H9 (cell line): ENCODE measurements around the gene UBE4B. TPM values are rescaled to one million over a fixed set of nuclear protein-coding genes. Genes with fewer than 3 reads are reported as not detected.
A peak's percentile ranks its signal among the peaks of the same experiment; 100 is the strongest.

Experiments used
- DNase-seq: peaks from one replicate; pipeline ENCODE4 v3.0.0-alpha.2; 2017
- H2AFZ ChIP-seq: one replicate; pipeline ENCODE4 v1.6.1; 2013; ENCODE audit warnings: mild to moderate bottlenecking, low read length, control low read depth, moderate library complexity
- H2AK5ac ChIP-seq: 2 replicates; pipeline ENCODE4 v1.6.1; 2013; ENCODE audit warnings: low read length, control low read depth, mixed read lengths; ENCODE audit not compliant: insufficient read length
- H2BK120ac ChIP-seq: one replicate; pipeline ENCODE4 v1.6.1; 2013; ENCODE audit warnings: low read depth, mild to moderate bottlenecking, low read length, control low read depth, inconsistent platforms; ENCODE audit not compliant: poor library complexity, severe bottlenecking
- H2BK12ac ChIP-seq: 2 replicates; pipeline ENCODE4 v1.6.1; 2013; ENCODE audit warnings: low read length, control low read depth, mixed read lengths, low read depth; ENCODE audit not compliant: insufficient read length
- H2BK15ac ChIP-seq: 2 replicates; pipeline ENCODE4 v1.6.1; 2013; ENCODE audit warnings: low read depth, low read length, control low read depth
- H2BK20ac ChIP-seq: one replicate; pipeline ENCODE4 v1.6.1; 2013; ENCODE audit warnings: low read depth, mild to moderate bottlenecking, low read length, control low read depth, inconsistent platforms; ENCODE audit not compliant: poor library complexity, severe bottlenecking
- H2BK5ac ChIP-seq: 2 replicates; pipeline ENCODE4 v1.6.1; 2013; ENCODE audit warnings: low read length, control low read depth, mixed read lengths; ENCODE audit not compliant: insufficient read length
- H3K14ac ChIP-seq: 2 replicates; pipeline ENCODE4 v1.6.1; 2013; ENCODE audit warnings: low read length, control low read depth; ENCODE audit not compliant: insufficient read depth
- H3K18ac ChIP-seq: 2 replicates; pipeline ENCODE4 v1.6.1; 2013; ENCODE audit warnings: low read depth, mild to moderate bottlenecking, mixed read lengths, low read length, control low read depth; ENCODE audit not compliant: insufficient read length
- H3K23ac ChIP-seq: 2 replicates; pipeline ENCODE4 v1.6.1; 2013; ENCODE audit warnings: low read length, control low read depth, mixed read lengths, low read depth; ENCODE audit not compliant: insufficient read length
- H3K23me2 ChIP-seq: 2 replicates; pipeline ENCODE4 v1.6.1; 2013; ENCODE audit warnings: low read depth, mild to moderate bottlenecking, mixed read lengths, low read length, control low read depth; ENCODE audit not compliant: insufficient read length, poor library complexity, severe bottlenecking
- H3K27ac ChIP-seq: 2 replicates; pipeline ENCODE4 v1.5.1; 2013; ENCODE audit warnings: low read length, control low read depth, mixed read lengths, low read depth; ENCODE audit not compliant: insufficient read length
- H3K27me3 ChIP-seq: 2 replicates; pipeline ENCODE4 v1.6.1; 2013; ENCODE audit warnings: low read length, control low read depth, inconsistent platforms; ENCODE audit not compliant: insufficient read depth
- H3K4ac ChIP-seq: 2 replicates; pipeline ENCODE4 v1.6.1; 2013; ENCODE audit warnings: low read depth, mild to moderate bottlenecking, control low read depth, inconsistent platforms, low read length, moderate library complexity
- H3K4me1 ChIP-seq: 2 replicates; pipeline ENCODE4 v1.6.1; 2013; ENCODE audit warnings: low read length, control low read depth, inconsistent platforms; ENCODE audit not compliant: insufficient read depth
- H3K4me2 ChIP-seq: 2 replicates; pipeline ENCODE4 v1.6.1; 2013; ENCODE audit warnings: low read length, control low read depth, mixed read lengths; ENCODE audit not compliant: insufficient read length, insufficient read depth
- H3K56ac ChIP-seq: 2 replicates; pipeline ENCODE4 v1.6.1; 2013; ENCODE audit warnings: low read depth, mild to moderate bottlenecking, mixed read lengths, low read length, control low read depth; ENCODE audit not compliant: insufficient read length
- H3K79me1 ChIP-seq: 2 replicates; pipeline ENCODE4 v1.6.1; 2013; ENCODE audit warnings: low read depth, mild to moderate bottlenecking, moderate library complexity, low read length, control low read depth, inconsistent platforms; ENCODE audit not compliant: insufficient read depth, poor library complexity, severe bottlenecking
- H3K79me2 ChIP-seq: 2 replicates; pipeline ENCODE4 v1.6.1; 2013; ENCODE audit warnings: low read length, control low read depth, inconsistent platforms; ENCODE audit not compliant: insufficient read depth
- H3K9ac ChIP-seq: 2 replicates; pipeline ENCODE4 v1.6.1; 2013; ENCODE audit warnings: low read length, control low read depth, mixed read lengths; ENCODE audit not compliant: insufficient read length; ENCODE audit errors: extremely low read depth
- H3K9me3 ChIP-seq: one replicate; pipeline ENCODE4 v1.6.1; 2013; ENCODE audit warnings: low read depth, low read length, inconsistent platforms; ENCODE audit not compliant: control insufficient read depth
- H3T11ph ChIP-seq: one replicate; pipeline ENCODE4 v1.6.1; 2013; ENCODE audit warnings: mild to moderate bottlenecking, low read length, control low read depth, inconsistent platforms
- H4K20me1 ChIP-seq: one replicate; pipeline ENCODE4 v1.6.1; 2013; ENCODE audit not compliant: control insufficient read depth, insufficient read length, insufficient read depth
- H4K5ac ChIP-seq: 2 replicates; pipeline ENCODE4 v1.6.1; 2013; ENCODE audit warnings: low read depth, mild to moderate bottlenecking, mixed read lengths, low read length, control low read depth; ENCODE audit not compliant: insufficient read length
- H4K8ac ChIP-seq: replicated peaks from 2 replicates; pipeline ENCODE4 v1.6.1; 2013; ENCODE audit warnings: low read length, control low read depth, mixed read lengths, low read depth; ENCODE audit not compliant: insufficient read length
- H4K91ac ChIP-seq: 2 replicates; pipeline ENCODE4 v1.6.1; 2013; ENCODE audit warnings: low read depth, mild to moderate bottlenecking, moderate library complexity, mixed read lengths, low read length, control low read depth; ENCODE audit not compliant: insufficient read length
- H3K27ac Mint-ChIP-seq, 3 experiments: 2 replicates in 2 of 3; 3 replicates in 1 of 3; pipeline ENCODE4 v1.8.0; 2020 to 2021; ENCODE audit warnings: mixed read lengths in 3 of 3, mild to moderate bottlenecking in 1 of 3, moderate library complexity in 1 of 3
- H3K27me3 Mint-ChIP-seq: 2 replicates; pipeline ENCODE4 v1.8.0; 2021; ENCODE audit warnings: low read depth, mild to moderate bottlenecking, moderate library complexity, mixed read lengths
- H3K36me3 Mint-ChIP-seq, 3 experiments: 2 replicates in 2 of 3; 3 replicates in 1 of 3; pipeline ENCODE4 v1.8.0; 2020 to 2021; ENCODE audit warnings: low read depth in 3 of 3, mixed read lengths in 3 of 3; ENCODE audit not compliant: insufficient read depth in 1 of 3
- H3K4me1 Mint-ChIP-seq, 2 experiments: 2 replicates each; pipeline ENCODE4 v1.8.0; 2020; ENCODE audit warnings: mixed read lengths in 2 of 2
- H3K4me3 Mint-ChIP-seq, 2 experiments: 2 replicates in 1 of 2; 3 replicates in 1 of 2; pipeline ENCODE4 v1.8.0; 2020 to 2021; ENCODE audit warnings: mild to moderate bottlenecking in 2 of 2, mixed read lengths in 2 of 2, moderate library complexity in 1 of 2
- H3K9me3 Mint-ChIP-seq, 2 experiments: 2 replicates in 1 of 2; 3 replicates in 1 of 2; pipeline ENCODE4 v1.8.0; 2020; ENCODE audit warnings: mild to moderate bottlenecking in 2 of 2, mixed read lengths in 2 of 2, moderate library complexity in 1 of 2
- CTCF ChIP-seq: fragments of 200-600 bp; sonication (generic); conservative IDR thresholded peaks from 3 replicates; pipeline ENCODE4 v1.8.0; 2021; ENCODE audit warnings: antibody characterized with exemption, mild to moderate bottlenecking
- WGBS: extraction: QIAGEN DNeasy Blood & Tissue Kit; methylation state at CpG from one replicate; pipeline ENCODE4 v1.1.7; 2013; ENCODE audit warnings: missing lambda C conversion rate, low lambda C conversion rate, mixed read lengths; ENCODE audit not compliant: insufficient read length; ENCODE audit errors: extremely low coverage; 5-methylcytosine and 5-hydroxymethylcytosine counted together
- total RNA-seq: library from RNA; stranded (reverse); gene quantifications from 2 replicates; pipeline ENCODE4 v1.2.1, GENCODE V29; 2021

The UBE4B gene
- total RNA-seq, 1 experiment from 2014 or later: 67.6 TPM

- Mint-ChIP-seq H3K27ac (peak overlapping the region in 2 of 3 experiments; percentile 38 to 64; a peak in 3 of 7 replicates), H3K4me1 (peaks cover 40 to 51% of the 10 kb centered on the region in 2 experiments), H3K9me3 (no peaks in the 10 kb centered on the region), H3K36me3 (no peaks in the 10 kb centered on the region; a peak in 1 of 7 replicates), H3K4me3 (no peak overlapping the region; a peak in 1 of 5 replicates), H3K27me3 (no peaks in the 10 kb centered on the region)
- no peak overlapping the region for H4K91ac ChIP-seq
- H3K14ac ChIP-seq: no peak overlapping the region
- peaks cover 42% of the 10 kb centered on the region for H3K79me2 ChIP-seq
- H3K9me3 ChIP-seq: no peaks in the 10 kb centered on the region
- peaks cover 10% of the 10 kb centered on the region for H3K23me2 ChIP-seq
- no peak overlapping the region for H2BK12ac ChIP-seq
- no peak overlapping the region for H2AK5ac ChIP-seq
- no peaks in the 10 kb centered on the region; the same call in 1 of the 2 replicates for H3K4me1 ChIP-seq
- peaks cover 5% of the 10 kb centered on the region for H3K79me1 ChIP-seq
- H3K56ac ChIP-seq: no peak overlapping the region
- H3K23ac ChIP-seq: no peak overlapping the region
- no peak overlapping the region for H3K4ac ChIP-seq
- no peak overlapping the region for H3K4me2 ChIP-seq
- H3K27ac ChIP-seq: no peak overlapping the region
- no peak overlapping the region for H2BK20ac ChIP-seq
- H4K20me1 ChIP-seq: no peaks in the 10 kb centered on the region
- no peak overlapping the region for H3K9ac ChIP-seq
- H2AFZ ChIP-seq: no peak overlapping the region
- H4K8ac ChIP-seq: no peak overlapping the region
- TF ChIP-seq CTCF: no peak
- H2BK15ac ChIP-seq: no peak overlapping the region
- H3T11ph ChIP-seq: no peak overlapping the region
- H3K18ac ChIP-seq: no peak overlapping the region
- H2BK5ac ChIP-seq: no peak overlapping the region
- H2BK120ac ChIP-seq: no peak overlapping the region
- WGBS: no CpG with 5 or more reads among the region's 3 CpGs
- no peaks in the 10 kb centered on the region for H3K27me3 ChIP-seq
- DNase-seq: no peak
- no peak overlapping the region for H4K5ac ChIP-seq
Observed at GRCh38 chr1:10213186-10213705, 180.5 kb downstream of the UBE4B start.
